A549 treated with CpdA at 1 μM for 4 hours (cell line): ENCODE data around the gene HOXC10. TPM values are rescaled to one million over a fixed set of nuclear protein-coding genes. Genes with fewer than 3 reads are reported as not detected.

Source experiments
- total RNA-seq: library from RNA; stranded (reverse); fragments of 200-300 nt; extraction: Qiagen RNA extraction; gene quantifications from 5 replicates; pipeline ENCODE4 v1.2.3, GENCODE V29; 2022; ENCODE audit warnings: low read depth

Gene HOXC10
- total RNA-seq, result 2.2 to 3.1 TPM (median 2.8 TPM) in 5 replicates

DNA sequence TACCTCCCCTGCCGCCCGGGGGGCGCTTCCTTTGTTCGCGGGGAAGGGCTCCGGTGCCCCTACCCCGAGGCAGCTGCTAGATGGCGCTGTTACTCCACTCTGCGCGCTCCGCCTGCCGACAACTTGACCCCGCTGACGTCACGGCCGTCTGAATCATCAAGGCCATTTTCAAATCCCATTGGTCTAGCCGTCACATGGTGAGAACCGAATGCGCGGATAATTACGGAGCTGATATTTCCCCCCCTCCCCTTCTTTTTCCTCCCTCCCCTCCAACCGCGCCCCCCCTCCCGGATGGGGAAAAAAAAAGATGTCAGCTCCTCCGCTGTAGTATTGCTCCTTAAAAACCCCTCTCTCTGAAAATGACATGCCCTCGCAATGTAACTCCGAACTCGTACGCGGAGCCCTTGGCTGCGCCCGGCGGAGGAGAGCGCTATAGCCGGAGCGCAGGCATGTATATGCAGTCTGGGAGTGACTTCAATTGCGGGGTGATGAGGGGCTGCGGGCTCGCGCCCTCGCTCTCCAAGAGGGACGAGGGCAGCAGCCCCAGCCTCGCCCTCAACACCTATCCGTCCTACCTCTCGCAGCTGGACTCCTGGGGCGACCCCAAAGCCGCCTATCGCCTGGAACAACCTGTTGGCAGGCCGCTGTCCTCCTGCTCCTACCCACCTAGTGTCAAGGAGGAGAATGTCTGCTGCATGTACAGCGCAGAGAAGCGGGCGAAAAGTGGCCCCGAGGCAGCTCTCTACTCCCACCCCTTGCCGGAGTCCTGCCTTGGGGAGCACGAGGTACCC, at the start of gene HOXC10:
Gene HOXC10, plus strand, starts transcription at position 246 of the 791 bp plus-strand sequence. Its CDS starts 114 bp downstream, at position 360.

DNA sequence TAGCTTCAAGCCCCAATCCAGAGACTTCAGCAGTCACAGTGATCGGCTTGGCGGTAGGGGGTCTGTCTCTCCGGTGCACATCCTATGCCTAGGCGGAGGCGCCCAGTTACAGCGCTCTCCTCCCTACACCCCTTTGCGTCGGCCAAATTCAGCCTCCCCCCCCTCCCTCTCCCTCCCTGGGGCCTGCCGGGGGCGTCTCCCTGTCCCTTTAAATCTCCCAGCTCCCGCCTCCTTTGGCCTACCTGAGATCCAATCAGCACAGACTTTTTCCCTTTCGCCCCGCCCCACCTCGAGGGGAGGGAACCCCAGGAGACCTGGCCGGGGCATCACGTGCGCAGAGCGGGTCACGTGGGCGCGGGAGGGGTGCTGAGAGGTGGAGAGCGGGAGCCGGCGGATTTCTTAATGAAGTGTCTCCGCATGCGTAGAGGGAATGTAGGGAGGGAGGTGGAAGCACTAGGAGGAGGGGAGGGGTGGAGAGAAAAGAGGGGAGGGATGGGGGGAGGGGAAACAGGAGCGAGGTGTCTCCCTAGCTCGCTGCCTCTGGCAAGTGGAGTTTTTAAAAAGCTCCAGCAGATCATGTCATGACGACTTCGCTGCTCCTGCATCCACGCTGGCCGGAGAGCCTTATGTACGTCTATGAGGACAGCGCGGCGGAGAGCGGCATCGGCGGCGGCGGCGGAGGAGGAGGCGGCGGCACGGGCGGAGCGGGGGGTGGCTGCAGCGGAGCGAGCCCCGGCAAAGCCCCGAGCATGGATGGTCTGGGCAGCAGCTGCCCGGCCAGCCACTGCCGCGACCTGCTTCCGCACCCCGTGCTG, 46.4 kb upstream of the HOXC10 start, which contains the start of gene HOXC13:
Gene HOXC13, plus strand, starts transcription at position 506 of the 815 bp plus-strand sequence. Its CDS starts 76 bp downstream, at position 582.

DNA sequence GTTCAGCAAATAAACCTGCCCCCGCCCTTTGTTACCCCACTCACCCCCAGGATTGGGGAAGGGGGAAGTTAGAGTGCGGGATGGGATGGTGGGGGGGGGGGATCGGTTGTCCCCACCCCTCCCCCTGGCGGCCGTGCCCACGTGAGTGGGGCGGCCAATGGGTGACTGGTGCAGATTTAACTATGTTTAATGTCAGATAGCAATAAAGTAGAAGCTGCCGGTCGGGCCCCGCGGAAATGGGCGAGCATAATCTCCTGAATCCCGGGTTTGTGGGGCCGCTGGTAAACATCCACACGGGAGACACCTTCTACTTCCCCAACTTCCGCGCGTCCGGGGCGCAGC, 30.3 kb upstream of the HOXC10 start, which contains the start of gene HOXC12:
Gene HOXC12, plus strand, starts transcription at position 210 of the 342 bp plus-strand sequence. Its CDS starts 27 bp downstream, at position 237.

DNA sequence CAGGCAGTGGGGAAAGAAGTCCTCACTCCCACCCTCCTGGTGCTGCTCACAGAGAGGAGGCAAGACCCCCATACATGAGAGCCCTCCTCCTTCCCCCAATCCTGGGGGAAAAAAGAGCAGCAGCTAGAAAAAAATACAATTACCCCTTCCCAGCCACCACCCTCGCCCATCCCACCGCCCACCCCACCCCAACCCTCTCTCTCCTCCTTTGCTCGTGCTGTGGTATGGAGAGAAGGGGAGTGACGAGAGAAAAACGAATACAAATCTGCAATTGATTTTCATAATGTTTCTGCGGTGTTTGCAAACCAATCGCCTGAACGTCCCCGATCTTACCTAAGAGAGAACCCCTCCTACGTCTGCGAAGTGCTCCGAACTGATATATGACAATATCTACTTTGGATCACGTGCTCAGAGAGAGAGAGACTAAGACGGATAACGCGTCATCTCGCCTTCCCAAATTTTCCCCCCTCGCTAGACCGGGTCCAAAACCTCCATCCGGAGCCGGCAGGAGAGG, 12.2 kb upstream of the HOXC10 start, which contains the start of gene HOXC11:
Gene HOXC11, plus strand, starts transcription at position 405 of the 514 bp plus-strand sequence. CDS start 116 bp downstream, outside the sequence.

GRCh38 chr12:53974084-53975063, 10.6 kb upstream of the HOXC10 start, which contains the start of gene HOTAIR:
TSS of gene HOTAIR (minus strand) at chr12:53974954.

GRCh38 chr12:54000116-54001114, 15.5 kb downstream of the HOXC10 start, which contains the start of gene HOXC9:
TSS of gene HOXC9 (plus strand) at chr12:54000161. CDS start at chr12:54000189, 28 bp downstream.

DNA sequence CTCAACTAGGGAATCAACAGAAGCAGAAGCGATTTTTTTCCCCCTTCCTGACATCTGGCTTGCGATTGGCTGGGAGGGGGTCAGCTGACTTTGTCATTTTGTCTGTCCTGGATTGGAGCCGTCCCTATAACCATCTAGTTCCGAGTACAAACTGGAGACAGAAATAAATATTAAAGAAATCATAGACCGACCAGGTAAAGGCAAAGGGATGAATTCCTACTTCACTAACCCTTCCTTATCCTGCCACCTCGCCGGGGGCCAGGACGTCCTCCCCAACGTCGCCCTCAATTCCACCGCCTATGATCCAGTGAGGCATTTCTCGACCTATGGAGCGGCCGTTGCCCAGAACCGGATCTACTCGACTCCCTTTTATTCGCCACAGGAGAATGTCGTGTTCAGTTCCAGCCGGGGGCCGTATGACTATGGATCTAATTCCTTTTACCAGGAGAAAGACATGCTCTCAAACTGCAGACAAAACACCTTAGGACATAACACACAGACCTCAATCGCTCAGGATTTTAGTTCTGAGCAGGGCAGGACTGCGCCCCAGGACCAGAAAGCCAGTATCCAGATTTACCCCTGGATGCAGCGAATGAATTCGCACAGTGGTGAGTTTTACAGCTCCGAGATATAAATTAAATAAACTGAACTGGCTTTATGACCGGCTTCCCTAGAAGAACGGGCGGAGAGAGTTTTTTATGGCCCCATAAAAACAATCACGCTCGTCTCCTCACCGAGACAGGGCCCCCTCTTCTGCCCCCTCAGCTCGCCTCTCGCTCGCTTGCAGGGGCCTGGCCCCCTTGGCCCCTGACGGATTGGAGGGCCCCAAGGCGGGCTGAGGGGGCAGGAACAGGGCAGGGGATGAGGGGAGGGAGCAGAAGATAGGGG, 43.6 kb downstream of the HOXC10 start, which contains the start of gene HOXC6:
Gene HOXC6, plus strand, starts transcription at position 127 of the 888 bp plus-strand sequence. Its CDS starts 82 bp downstream, at position 209.

GRCh38 chr12:54032627-54033100, 47.7 kb downstream of the HOXC10 start, which contains the start of gene HOXC5:
TSS of gene HOXC5 (plus strand) at chr12:54033050. CDS start at chr12:54033123, 73 bp downstream.

Other genes starting within 250 kb of the HOXC10 start
- gene CISTR, start 233.2 kb upstream of the HOXC10 start, total RNA-seq, result not detected in 5 replicates
- 7.5 to 12.4 TPM (median 8.7 TPM) in 5 replicates for gene HOXC13, start 46.3 kb upstream of the HOXC10 start, total RNA-seq
- gene HOXC12, start 30.2 kb upstream of the HOXC10 start, total RNA-seq, result not detected in 5 replicates
- gene HOXC11, start 12.0 kb upstream of the HOXC10 start, total RNA-seq, result 0.38 to 0.57 TPM (median 0.44 TPM) in 5 replicates
- 0.16 to 0.24 TPM (median 0.18 TPM) in 3 of 5 replicates, not detected in the others for gene HOTAIR, start 10.2 kb upstream of the HOXC10 start, total RNA-seq
- 10.6 to 13.6 TPM (median 12.5 TPM) in 5 replicates for gene HOXC9, start 15.0 kb downstream of the HOXC10 start, total RNA-seq
- 4.3 to 5.9 TPM (median 5.3 TPM) in 5 replicates for gene HOXC8, start 23.8 kb downstream of the HOXC10 start, total RNA-seq
- 3.8 to 4.9 TPM (median 4.6 TPM) in 5 replicates for gene HOXC6, start 43.3 kb downstream of the HOXC10 start, total RNA-seq
- 0.50 to 1.2 TPM (median 1.0 TPM) in 5 replicates for gene HOXC5, start 47.9 kb downstream of the HOXC10 start, total RNA-seq
- 2.4 to 4.2 TPM (median 4.0 TPM) in 5 replicates for gene HOXC4, start 68.7 kb downstream of the HOXC10 start, total RNA-seq
- gene SMUG1, start 203.8 kb downstream of the HOXC10 start, total RNA-seq, result 24.1 to 34.5 TPM (median 34.3 TPM) in 5 replicates